MM.1S (cell line): ENCODE data around the gene SPINK5.

Experiments
- DNase-seq: peaks from one replicate; pipeline ENCODE4 v3.0.0-alpha.2; 2015
- H2AFZ ChIP-seq: fragments of 300-600 bp; sonication (generic); 2 replicates; pipeline ENCODE4 v1.6.0; 2016; ENCODE audit warnings: antibody characterized with exemption, low read length
- H3F3A ChIP-seq: fragments of 300-600 bp; sonication (generic); 2 replicates; pipeline ENCODE4 v1.6.1; 2016; ENCODE audit warnings: mild to moderate bottlenecking, antibody characterized with exemption, low read length, moderate library complexity, mixed read lengths; ENCODE audit not compliant: insufficient read depth
- H3K27ac ChIP-seq: fragments of 300-600 bp; sonication (generic); 2 replicates; pipeline ENCODE4 v1.5.1; 2016; ENCODE audit warnings: mild to moderate bottlenecking, low read length
- H3K27me3 ChIP-seq: fragments of 300-600 bp; sonication (generic); replicated peaks from 2 replicates; pipeline ENCODE4 v1.6.0; 2016; ENCODE audit warnings: low read length; ENCODE audit not compliant: insufficient read depth
- H3K36me3 ChIP-seq: fragments of 300-600 bp; sonication (generic); replicated peaks from 2 replicates; pipeline ENCODE4 v1.6.1; 2016; ENCODE audit warnings: mild to moderate bottlenecking, low read length, mixed read lengths; ENCODE audit not compliant: insufficient read depth
- H3K4me1 ChIP-seq: fragments of 300-600 bp; sonication (generic); 2 replicates; pipeline ENCODE4 v1.6.1; 2016; ENCODE audit warnings: low read length, mixed read lengths
- H3K4me2 ChIP-seq: fragments of 300-600 bp; sonication (generic); 2 replicates; pipeline ENCODE4 v1.6.0; 2016; ENCODE audit warnings: low read depth, low read length
- H3K4me3 ChIP-seq: fragments of 300-600 bp; sonication (generic); 2 replicates; pipeline ENCODE4 v1.5.1; 2016; ENCODE audit warnings: low read length, mixed read lengths
- H3K79me2 ChIP-seq: fragments of 300-600 bp; sonication (generic); 2 replicates; pipeline ENCODE4 v1.6.1; 2016; ENCODE audit warnings: mixed run types, low read length, mixed read lengths
- H3K9ac ChIP-seq: fragments of 300-600 bp; sonication (generic); 2 replicates; pipeline ENCODE4 v1.6.1; 2016; ENCODE audit warnings: low read length, mixed read lengths
- H3K9me2 ChIP-seq: fragments of 300-600 bp; sonication (generic); replicated peaks from 2 replicates; pipeline ENCODE4 v1.6.1; 2016; ENCODE audit warnings: mild to moderate bottlenecking, low read length, mixed read lengths; ENCODE audit not compliant: insufficient read depth
- H3K9me3 ChIP-seq: fragments of 300-600 bp; sonication (generic); replicated peaks from 2 replicates; pipeline ENCODE4 v1.6.1; 2016; ENCODE audit warnings: mild to moderate bottlenecking, low read length, mixed read lengths; ENCODE audit not compliant: insufficient read depth
- H4K20me1 ChIP-seq: fragments of 300-600 bp; sonication (generic); 2 replicates; pipeline ENCODE4 v1.6.1; 2016; ENCODE audit warnings: mild to moderate bottlenecking, low read length, moderate library complexity, mixed read lengths; ENCODE audit not compliant: insufficient read depth
- CTCF ChIP-seq: fragments of 300-600 bp; sonication (generic); IDR thresholded peaks from 2 replicates; pipeline ENCODE4 v1.5.1; 2016; ENCODE audit warnings: antibody characterized with exemption, low read length, mixed read lengths
- EZH2 ChIP-seq: fragments of 300-600 bp; sonication (generic); optimal IDR thresholded peaks from 2 replicates; pipeline ENCODE3; 2017; ENCODE audit warnings: low read depth, mild to moderate bottlenecking, antibody characterized with exemption, low read length, mixed read lengths
- EZH2phosphoT487 ChIP-seq: fragments of 300-600 bp; sonication (generic); IDR thresholded peaks from 2 replicates; pipeline ENCODE4 v1.6.1; 2018; ENCODE audit warnings: antibody characterized with exemption, low read length

SPINK5 gene

GRCh38 chr5:148027505-148027904, 36.3 kb upstream of the SPINK5 start:
- peak; percentile 67 for DNase-seq
- no peaks in the 10 kb centered on the region for H3K27me3 ChIP-seq
- no peaks in the 10 kb centered on the region for H3K79me2 ChIP-seq
- peak overlapping the region; percentile 50 for H3K27ac ChIP-seq
- peaks cover 16% of the 10 kb centered on the region for H3F3A ChIP-seq
- no peak overlapping the region; the same call in 1 of the 2 replicates for H3K9ac ChIP-seq
- H3K9me3 ChIP-seq: no peaks in the 10 kb centered on the region
- H3K9me2 ChIP-seq: no peaks in the 10 kb centered on the region
- 0 out of 2 replicates have a peak overlapping the region, but pooled peaks have one; percentile 13 for H2AFZ ChIP-seq
- no peaks in the 10 kb centered on the region for H4K20me1 ChIP-seq
- TF ChIP-seq CTCF: no peak
- no peak for TF ChIP-seq EZH2phosphoT487
- no peak for TF ChIP-seq EZH2
- H3K4me3 ChIP-seq: no peak overlapping the region
- H3K4me2 ChIP-seq: peak overlapping the region; percentile 46
- peaks cover 28% of the 10 kb centered on the region for H3K4me1 ChIP-seq
- no peaks in the 10 kb centered on the region for H3K36me3 ChIP-seq

- no peak overlapping the region for H3K9ac ChIP-seq
- no peaks in the 10 kb centered on the region for H3K36me3 ChIP-seq
- peak; percentile 71 for DNase-seq
- H3K4me1 ChIP-seq: peaks cover 28% of the 10 kb centered on the region
- no peaks in the 10 kb centered on the region for H3K9me2 ChIP-seq
- H2AFZ ChIP-seq: no peak overlapping the region
- H3K4me2 ChIP-seq: peak overlapping the region; percentile 1; the same call in 1 of the 2 replicates
- H3K9me3 ChIP-seq: no peaks in the 10 kb centered on the region
- no peaks in the 10 kb centered on the region for H3K27me3 ChIP-seq
- no peaks in the 10 kb centered on the region for H4K20me1 ChIP-seq
- H3F3A ChIP-seq: peaks cover 16% of the 10 kb centered on the region
- H3K4me3 ChIP-seq: no peak overlapping the region
- TF ChIP-seq EZH2phosphoT487 (no peak), EZH2 (no peak), CTCF (no peak)
- no peaks in the 10 kb centered on the region for H3K79me2 ChIP-seq
- H3K27ac ChIP-seq: peak overlapping the region; percentile 21; the same call in 1 of the 2 replicates
Measured at GRCh38 chr5:148029131-148029530, 34.6 kb upstream of the SPINK5 start.

GRCh38 chr5:148033134-148033533, 30.6 kb upstream of the SPINK5 start:
- H3K4me1 ChIP-seq: peaks cover 29% of the 10 kb centered on the region
- H3K79me2 ChIP-seq: no peaks in the 10 kb centered on the region
- TF ChIP-seq EZH2: no peak
- TF ChIP-seq EZH2phosphoT487: no peak
- TF ChIP-seq CTCF: no peak
- H3K27me3 ChIP-seq: no peaks in the 10 kb centered on the region
- DNase-seq: no peak
- peaks cover 16% of the 10 kb centered on the region for H3F3A ChIP-seq
- no peaks in the 10 kb centered on the region for H4K20me1 ChIP-seq
- H3K9me2 ChIP-seq: no peaks in the 10 kb centered on the region
- no peak overlapping the region for H3K27ac ChIP-seq
- H3K4me3 ChIP-seq: no peak overlapping the region
- no peak overlapping the region for H3K9ac ChIP-seq
- H3K9me3 ChIP-seq: no peaks in the 10 kb centered on the region
- H3K36me3 ChIP-seq: no peaks in the 10 kb centered on the region
- no peak overlapping the region for H2AFZ ChIP-seq
- H3K4me2 ChIP-seq: no peak overlapping the region
